ENCODE results near the gene JAK3.

GRCh38 chr19:17811103-17811502 lies 36.7 kb downstream of the JAK3 start:
- TF ChIP-seq POLR2A (IDR thresholded peaks at IDR 0.05): no peak
- TF ChIP-seq POLR2AphosphoS5 (IDR thresholded peaks at IDR 0.05): no peak
- no peak for TF ChIP-seq CTCF (IDR thresholded peaks at IDR 0.05)
- no peak for TF ChIP-seq EP300 (IDR thresholded peaks at IDR 0.05)
